Skeletal muscle tissue (tissue), 4 donors: ENCODE data around the gene METTL15. TPM values are rescaled to one million over a fixed set of nuclear protein-coding genes. Genes with fewer than 3 reads are reported as not detected.
"Not testable (repeated sequence)": the region's sequence is repeated elsewhere in the genome, so short reads cannot be mapped to it uniquely, and the experiment has no call there.

Experiments
- H3K27ac ChIP-seq: one replicate; pipeline ENCODE4 v1.7.0; 2013; ENCODE audit warnings: mild to moderate bottlenecking, low read depth, low read length, inconsistent platforms
- H3K27me3 ChIP-seq, 3 donors: one replicate each; pipeline ENCODE4 v1.7.0; 2013; ENCODE audit warnings: low read length in 3 of 3; ENCODE audit not compliant: control insufficient read depth in 3 of 3, insufficient read depth in 3 of 3
- H3K36me3 ChIP-seq, 3 donors: one replicate each; pipeline ENCODE4 v1.7.0; 2013; ENCODE audit warnings: low read length in 3 of 3; ENCODE audit not compliant: control insufficient read depth in 3 of 3, insufficient read depth in 3 of 3
- H3K4me1 ChIP-seq, 3 donors: one replicate each; pipeline ENCODE4 v1.7.0; 2013; ENCODE audit warnings: low read length in 3 of 3, mild to moderate bottlenecking in 3 of 3; ENCODE audit not compliant: control insufficient read depth in 3 of 3, insufficient read depth in 3 of 3
- H3K4me3 ChIP-seq, 3 donors: one replicate each; pipeline ENCODE4 v1.7.0; 2013; ENCODE audit warnings: low read length in 3 of 3
- H3K9ac ChIP-seq, 3 donors: one replicate each; pipeline ENCODE4 v1.7.0; 2013; ENCODE audit warnings: low read length in 3 of 3, mild to moderate bottlenecking in 3 of 3, moderate library complexity in 2 of 3, low read depth in 1 of 3
- H3K9me3 ChIP-seq, 3 donors: one replicate each; pipeline ENCODE4 v1.7.0; 2013; ENCODE audit warnings: low read length in 3 of 3; ENCODE audit not compliant: control insufficient read depth in 3 of 3
- total RNA-seq: library from RNA; depleted of rRNA; stranded (reverse); fragments of >200 nt; gene quantifications from one replicate; pipeline ENCODE4 v1.2.3, GENCODE V29; 2014
- donor health status: Osteomylitis.

METTL15 gene
- total RNA-seq, 1 donor from 2014 or later: 21.9 TPM

DNA sequence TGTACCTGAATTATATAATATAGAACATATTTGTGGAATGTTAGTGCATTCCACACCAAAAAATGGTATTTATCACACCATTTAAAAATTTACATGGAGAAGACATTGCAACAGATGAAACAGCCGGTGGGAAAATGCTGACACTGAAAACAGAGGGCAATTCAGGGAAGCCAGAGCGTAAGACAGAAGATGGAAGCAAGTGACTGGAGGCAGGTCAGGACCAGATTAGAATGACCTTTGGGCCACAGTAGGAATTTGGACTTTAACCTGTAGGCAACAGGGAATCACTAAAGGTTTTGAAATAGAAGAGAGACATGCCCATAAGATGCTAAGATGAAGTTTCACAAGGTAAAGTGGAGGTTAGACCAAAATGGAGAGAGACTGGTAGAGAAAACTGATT lies 60.5 kb downstream of the METTL15 start:
- Histone ChIP-seq H3K4me3 (no peak overlapping the region), H3K9ac (no peak overlapping the region), H3K36me3 (peaks cover 0 to 7% (median 0%) of the 10 kb centered on the region in 3 donors), H3K27ac (no peak overlapping the region), H3K27me3 (no peaks in the 10 kb centered on the region), H3K4me1 (no peaks in the 10 kb centered on the region), H3K9me3 (no peaks in the 10 kb centered on the region)

GRCh38 chr11:28169816-28170215 lies 61.6 kb downstream of the METTL15 start:
- no peaks in the 10 kb centered on the region for H3K9me3 ChIP-seq
- H3K36me3 ChIP-seq: peaks cover 0 to 7% (median 0%) of the 10 kb centered on the region in 3 donors
- H3K9ac ChIP-seq: no peak overlapping the region
- no peaks in the 10 kb centered on the region for H3K4me1 ChIP-seq
- H3K27me3 ChIP-seq: no peaks in the 10 kb centered on the region
- no peak overlapping the region for H3K4me3 ChIP-seq
- no peak overlapping the region for H3K27ac ChIP-seq

- Histone ChIP-seq H3K9me3 (no peaks in the 10 kb centered on the region), H3K4me3 (no peak overlapping the region), H3K27me3 (no peaks in the 10 kb centered on the region), H3K36me3 (peaks cover 0 to 7% (median 0%) of the 10 kb centered on the region in 3 donors), H3K9ac (no peak overlapping the region), H3K4me1 (no peaks in the 10 kb centered on the region), H3K27ac (no peak overlapping the region)
Measured at GRCh38 chr11:28170759-28171158, 62.6 kb downstream of the METTL15 start.

DNA sequence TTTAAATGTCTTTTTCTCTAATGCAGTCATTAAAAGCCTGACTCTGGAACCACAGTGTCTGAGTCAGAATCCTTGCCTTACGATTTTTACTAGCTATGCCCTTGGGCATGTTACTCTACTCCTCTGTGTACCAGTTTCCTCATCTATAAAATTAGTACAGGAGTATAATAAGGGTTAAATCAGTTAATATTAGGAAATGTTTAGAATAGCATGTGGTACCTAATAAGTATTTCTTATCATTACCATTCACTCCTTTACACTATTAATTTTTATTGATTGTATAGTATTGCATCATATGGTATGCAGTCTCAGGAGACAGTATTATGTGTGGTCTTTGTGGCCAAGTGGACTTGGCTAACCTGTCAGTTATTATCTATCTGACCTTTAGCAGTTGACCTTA lies 68.2 kb downstream of the METTL15 start:
- H3K27me3 ChIP-seq: no peaks in the 10 kb centered on the region
- no peaks in the 10 kb centered on the region for H3K4me1 ChIP-seq
- no peak overlapping the region for H3K4me3 ChIP-seq
- no peak overlapping the region for H3K27ac ChIP-seq
- no peak overlapping the region for H3K9ac ChIP-seq
- H3K9me3 ChIP-seq: no peaks in the 10 kb centered on the region
- no peaks in the 10 kb centered on the region for H3K36me3 ChIP-seq

- H3K4me1 ChIP-seq: no peaks in the 10 kb centered on the region
- no peaks in the 10 kb centered on the region for H3K36me3 ChIP-seq
- no peaks in the 10 kb centered on the region for H3K27me3 ChIP-seq
- H3K4me3 ChIP-seq: no peak overlapping the region
- no peaks in the 10 kb centered on the region for H3K9me3 ChIP-seq
- no peak overlapping the region for H3K9ac ChIP-seq
- no peak overlapping the region for H3K27ac ChIP-seq
Measured at GRCh38 chr11:28195449-28195848, 87.3 kb downstream of the METTL15 start.

- Histone ChIP-seq H3K27ac (no peak overlapping the region), H3K4me1 (no peaks in the 10 kb centered on the region), H3K9me3 (no peaks in the 10 kb centered on the region), H3K36me3 (peaks cover 0 to 6% (median 0%) of the 10 kb centered on the region in 3 donors), H3K4me3 (no peak overlapping the region), H3K9ac (no peak overlapping the region), H3K27me3 (no peaks in the 10 kb centered on the region)
Measured at GRCh38 chr11:28209906-28210305, 101.7 kb downstream of the METTL15 start.

DNA sequence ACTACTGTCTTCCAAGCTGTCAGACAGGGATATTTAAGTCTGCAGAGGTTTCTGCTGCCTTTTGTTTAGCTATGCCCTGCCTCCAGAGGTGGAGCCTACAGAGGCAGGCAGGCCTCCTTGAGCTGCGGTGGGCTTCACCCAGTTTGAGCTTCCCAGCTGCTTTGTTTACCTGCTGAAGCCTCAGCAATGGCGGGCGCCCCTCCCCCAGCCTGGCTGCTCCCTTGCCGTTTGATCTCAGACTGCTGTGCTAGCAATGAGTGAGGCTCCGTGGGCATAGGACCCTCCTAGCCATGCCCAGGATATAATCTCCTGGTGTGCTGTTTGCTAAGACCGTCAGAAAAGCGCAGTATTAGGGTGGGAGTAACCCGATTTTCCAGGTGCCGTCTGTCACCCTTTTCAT lies 113.9 kb downstream of the METTL15 start:
- H3K4me3 ChIP-seq, H3K27ac ChIP-seq, H3K9ac ChIP-seq, H3K27me3 ChIP-seq, H3K36me3 ChIP-seq, H3K4me1 ChIP-seq, H3K9me3 ChIP-seq: not testable (repeated sequence)

DNA sequence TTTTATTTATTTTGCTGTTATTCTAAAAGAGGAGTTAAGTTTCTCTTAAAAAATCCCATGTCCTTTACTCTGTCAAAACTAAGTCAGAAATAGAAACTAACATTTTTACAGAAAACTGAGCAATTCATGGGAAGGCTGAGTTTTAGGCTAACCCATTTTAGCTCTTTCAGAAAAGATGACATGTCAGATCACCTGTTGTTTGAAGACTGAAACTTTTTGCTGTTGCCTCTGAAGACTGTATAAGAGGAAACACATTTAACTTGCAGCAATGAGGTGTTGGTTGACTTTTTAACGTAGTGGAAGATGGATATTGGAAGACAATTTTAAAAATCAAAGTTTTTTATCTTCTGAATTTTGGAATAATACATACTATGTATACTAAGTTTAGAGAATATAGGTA lies 115.4 kb downstream of the METTL15 start:
- H3K27ac ChIP-seq: no peak overlapping the region
- H3K9me3 ChIP-seq: no peaks in the 10 kb centered on the region
- no peaks in the 10 kb centered on the region for H3K36me3 ChIP-seq
- no peak overlapping the region for H3K4me3 ChIP-seq
- H3K4me1 ChIP-seq: no peaks in the 10 kb centered on the region
- no peak overlapping the region for H3K9ac ChIP-seq
- no peaks in the 10 kb centered on the region for H3K27me3 ChIP-seq

GRCh38 chr11:28223994-28224393 lies 115.8 kb downstream of the METTL15 start:
- Histone ChIP-seq H3K27me3 (no peaks in the 10 kb centered on the region), H3K36me3 (no peaks in the 10 kb centered on the region), H3K4me1 (no peaks in the 10 kb centered on the region), H3K27ac (no peak overlapping the region), H3K9ac (no peak overlapping the region), H3K9me3 (no peaks in the 10 kb centered on the region), H3K4me3 (no peak overlapping the region)

DNA sequence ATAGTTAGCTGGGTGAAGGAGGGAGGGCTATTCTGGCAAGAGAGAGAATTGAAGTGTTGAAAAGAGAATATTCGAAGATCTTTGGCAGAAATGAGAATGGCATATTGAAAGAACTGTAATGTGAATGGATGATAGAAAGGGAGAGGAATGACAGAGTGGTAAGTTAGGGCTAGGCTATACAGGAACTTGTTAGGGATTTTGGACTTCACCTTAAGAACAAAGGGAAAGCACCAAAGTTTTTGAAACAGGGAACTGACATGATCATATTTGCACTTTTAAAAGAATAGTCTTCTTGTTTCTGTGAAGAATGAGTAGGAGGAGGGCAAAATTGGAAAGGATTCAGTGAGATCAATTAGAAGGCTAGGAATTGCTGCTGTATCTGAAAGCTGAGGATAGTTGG lies 119.3 kb downstream of the METTL15 start:
- no peaks in the 10 kb centered on the region for H3K9me3 ChIP-seq
- H3K9ac ChIP-seq: no peak overlapping the region
- no peaks in the 10 kb centered on the region for H3K36me3 ChIP-seq
- no peaks in the 10 kb centered on the region for H3K4me1 ChIP-seq
- H3K27me3 ChIP-seq: no peaks in the 10 kb centered on the region
- H3K4me3 ChIP-seq: no peak overlapping the region
- no peak overlapping the region for H3K27ac ChIP-seq
